IPS-20b (cell line): ENCODE measurements around the gene MEF2C.

Experiments used
- H3K27ac ChIP-seq: one replicate; pipeline ENCODE4 v1.5.1; 2013; ENCODE audit warnings: low read length
- H3K27me3 ChIP-seq: 2 replicates; pipeline ENCODE4 v1.6.1; 2013; ENCODE audit warnings: mild to moderate bottlenecking, low read length, inconsistent platforms; ENCODE audit not compliant: insufficient read depth
- H3K36me3 ChIP-seq: 2 replicates; pipeline ENCODE4 v1.6.1; 2013; ENCODE audit warnings: low read depth, mild to moderate bottlenecking, inconsistent platforms, low read length, moderate library complexity; ENCODE audit not compliant: insufficient read depth
- H3K4me1 ChIP-seq: 2 replicates; pipeline ENCODE4 v1.6.1; 2013; ENCODE audit warnings: mild to moderate bottlenecking, control low read depth, inconsistent platforms, low read length, moderate library complexity; ENCODE audit not compliant: insufficient read depth
- H3K4me3 ChIP-seq: 2 replicates; pipeline ENCODE4 v1.5.1; 2013; ENCODE audit warnings: mild to moderate bottlenecking, low read length, inconsistent platforms
- H3K9ac ChIP-seq: 2 replicates; pipeline ENCODE4 v1.6.1; 2013; ENCODE audit warnings: low read depth, mild to moderate bottlenecking, inconsistent platforms, low read length, moderate library complexity
- H3K9me3 ChIP-seq: 2 replicates; pipeline ENCODE4 v1.6.1; 2013; ENCODE audit warnings: mild to moderate bottlenecking, low read depth, low read length, inconsistent platforms; ENCODE audit not compliant: insufficient read depth

The MEF2C gene

DNA sequence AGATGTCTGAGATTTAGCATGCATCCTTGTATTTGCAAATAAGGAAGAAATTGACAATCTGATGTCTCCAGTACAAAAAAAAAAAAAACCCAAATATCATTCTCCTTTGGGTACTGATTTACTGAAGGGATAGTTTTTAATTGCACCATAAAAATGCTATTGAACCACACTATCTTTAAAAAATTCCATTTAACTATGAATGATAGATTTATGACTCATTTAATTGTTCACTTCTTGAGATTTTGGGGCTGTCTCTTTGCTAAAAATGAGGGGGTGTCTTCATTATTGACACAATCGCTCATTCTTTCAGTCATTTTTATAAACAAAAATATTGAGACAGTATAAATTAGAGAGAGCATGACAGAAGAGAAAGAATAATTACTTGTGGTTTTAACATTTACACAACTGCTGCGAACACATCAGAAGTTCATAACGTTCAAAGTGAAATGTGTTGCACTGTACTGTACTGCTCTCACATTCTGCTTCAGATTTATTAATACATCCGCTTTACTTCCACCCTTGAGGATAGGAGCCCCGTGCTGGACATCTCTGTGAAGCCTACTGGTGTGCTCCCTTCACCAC is 142.3 kb downstream of the MEF2C start:
- Histone ChIP-seq H3K36me3 (no peaks in the 10 kb centered on the region), H3K27me3 (no peaks in the 10 kb centered on the region), H3K9ac (no peak overlapping the region), H3K4me1 (no peaks in the 10 kb centered on the region), H3K27ac (no peak overlapping the region), H3K4me3 (no peak overlapping the region), H3K9me3 (no peaks in the 10 kb centered on the region)

DNA sequence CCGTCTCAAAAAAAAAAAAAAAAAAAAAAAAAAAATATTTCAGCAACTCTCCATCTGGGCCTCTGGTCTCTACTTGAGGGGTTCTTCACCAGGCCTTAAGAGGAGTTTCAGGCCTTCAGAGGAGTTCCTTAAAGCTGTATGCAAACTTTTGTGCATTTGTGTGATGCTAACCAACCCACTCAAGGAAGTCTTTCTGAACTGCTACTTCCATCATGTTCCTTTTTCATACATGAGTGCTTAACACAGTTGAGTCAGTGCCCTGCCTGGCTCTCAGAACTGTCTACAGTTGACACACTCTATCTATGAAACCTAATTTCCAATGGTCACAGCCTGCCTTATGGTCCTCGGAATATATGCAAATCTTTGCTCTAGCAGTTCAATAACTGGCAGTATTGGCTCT is 146.5 kb downstream of the MEF2C start:
- Histone ChIP-seq H3K27ac (no peak overlapping the region), H3K9ac (no peak overlapping the region), H3K4me3 (no peak overlapping the region), H3K9me3 (no peaks in the 10 kb centered on the region), H3K4me1 (no peaks in the 10 kb centered on the region), H3K36me3 (no peaks in the 10 kb centered on the region), H3K27me3 (no peaks in the 10 kb centered on the region)

DNA sequence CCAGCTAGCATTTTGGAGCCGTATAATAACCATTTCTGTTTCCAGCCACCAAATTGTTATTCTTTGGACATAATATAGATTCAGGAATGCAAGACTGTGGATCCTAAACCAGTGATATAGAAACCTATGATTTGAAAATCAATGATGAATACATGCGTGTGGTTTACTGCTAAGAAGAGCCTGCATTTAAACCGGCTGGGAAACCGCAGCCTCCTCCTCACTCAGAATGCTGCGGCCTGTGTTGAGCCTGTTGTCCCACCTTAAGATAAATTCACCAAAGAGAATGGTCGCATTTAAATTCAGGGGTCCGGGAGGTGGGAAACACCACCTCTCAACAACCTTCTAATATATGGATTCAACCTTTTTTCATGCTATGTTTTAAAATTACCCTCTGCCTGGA is 148.0 kb downstream of the MEF2C start:
- no peak overlapping the region for H3K27ac ChIP-seq
- H3K27me3 ChIP-seq: no peaks in the 10 kb centered on the region
- H3K4me3 ChIP-seq: no peak overlapping the region
- H3K36me3 ChIP-seq: no peaks in the 10 kb centered on the region
- H3K9ac ChIP-seq: no peak overlapping the region
- H3K9me3 ChIP-seq: no peaks in the 10 kb centered on the region
- H3K4me1 ChIP-seq: peaks cover 4% of the 10 kb centered on the region; the same call in 1 of the 2 replicates

DNA sequence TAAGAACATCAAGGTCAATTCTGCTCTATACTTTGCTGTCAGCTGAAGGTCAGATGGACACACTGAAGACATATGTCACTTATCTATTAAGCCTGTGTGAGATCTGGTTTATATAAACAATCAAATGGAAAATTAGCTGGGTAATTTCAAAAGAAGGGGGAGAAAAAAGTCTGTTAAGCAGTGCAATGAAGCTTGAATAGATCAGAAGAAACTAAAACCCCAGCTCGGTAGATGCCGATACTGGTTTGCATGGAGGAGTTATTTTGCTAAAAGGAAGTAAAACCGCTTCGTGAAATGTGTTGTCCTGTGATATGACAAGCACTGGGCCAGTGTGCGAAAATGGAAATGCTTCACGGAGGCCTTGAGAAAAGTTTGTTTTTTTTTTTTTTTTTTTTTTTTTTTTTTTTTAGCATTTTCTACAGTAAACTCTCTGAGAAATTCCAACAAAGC is 148.8 kb downstream of the MEF2C start:
- Histone ChIP-seq H3K4me1 (peaks cover 5% of the 10 kb centered on the region; the same call in 1 of the 2 replicates), H3K9ac (no peak overlapping the region), H3K4me3 (no peak overlapping the region), H3K9me3 (no peaks in the 10 kb centered on the region), H3K36me3 (no peaks in the 10 kb centered on the region), H3K27me3 (no peaks in the 10 kb centered on the region), H3K27ac (no peak overlapping the region)

DNA sequence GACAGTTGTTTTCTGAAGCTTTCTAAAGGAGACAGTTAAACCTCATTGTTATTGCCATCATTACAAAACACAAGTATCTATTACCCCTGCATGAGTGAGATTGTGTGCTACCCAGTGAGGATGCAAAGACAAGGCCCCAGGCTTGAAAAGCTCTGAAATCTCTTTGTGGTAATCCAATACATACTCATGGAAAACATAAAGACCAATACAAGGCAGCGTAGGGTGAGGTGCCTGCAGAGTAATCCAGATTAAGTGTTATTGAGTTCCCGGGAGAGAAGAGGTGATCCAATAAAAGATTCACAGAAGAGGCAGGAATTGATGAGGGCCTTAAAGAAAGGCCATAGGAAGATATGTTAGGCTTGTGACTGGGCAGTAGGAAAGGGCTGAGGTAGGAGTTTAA is 150.1 kb downstream of the MEF2C start:
- Histone ChIP-seq H3K9ac (no peak overlapping the region), H3K4me3 (no peak overlapping the region), H3K9me3 (no peaks in the 10 kb centered on the region), H3K27ac (no peak overlapping the region), H3K27me3 (no peaks in the 10 kb centered on the region), H3K4me1 (peaks cover 5% of the 10 kb centered on the region; the same call in 1 of the 2 replicates), H3K36me3 (no peaks in the 10 kb centered on the region)

DNA sequence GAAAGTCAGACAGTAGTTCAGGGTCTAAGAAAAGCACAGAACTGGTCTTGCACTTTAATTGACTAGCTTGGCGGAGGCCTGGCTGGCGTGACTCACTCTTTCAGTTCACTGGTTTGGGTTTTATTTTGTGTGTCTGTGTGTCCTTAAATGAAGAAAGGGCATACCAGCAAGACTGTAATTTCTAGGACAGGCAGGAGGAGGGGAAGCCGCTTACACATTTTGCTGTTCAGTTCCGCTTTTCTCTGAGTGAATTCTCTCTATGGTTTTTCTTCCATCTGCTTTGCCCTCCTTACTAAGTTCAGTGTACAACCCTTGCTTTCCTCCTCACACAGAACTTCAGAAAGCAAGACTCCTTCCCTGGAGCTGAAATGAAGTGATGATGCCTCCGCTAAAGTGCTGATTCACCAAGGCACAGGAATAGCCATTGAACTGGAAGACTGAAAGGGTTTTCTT is 150.8 kb downstream of the MEF2C start:
- Histone ChIP-seq H3K4me3 (no peak overlapping the region), H3K27ac (no peak overlapping the region), H3K9ac (no peak overlapping the region), H3K4me1 (peaks cover 5% of the 10 kb centered on the region; the same call in 1 of the 2 replicates), H3K36me3 (no peaks in the 10 kb centered on the region), H3K9me3 (no peaks in the 10 kb centered on the region), H3K27me3 (no peaks in the 10 kb centered on the region)

DNA sequence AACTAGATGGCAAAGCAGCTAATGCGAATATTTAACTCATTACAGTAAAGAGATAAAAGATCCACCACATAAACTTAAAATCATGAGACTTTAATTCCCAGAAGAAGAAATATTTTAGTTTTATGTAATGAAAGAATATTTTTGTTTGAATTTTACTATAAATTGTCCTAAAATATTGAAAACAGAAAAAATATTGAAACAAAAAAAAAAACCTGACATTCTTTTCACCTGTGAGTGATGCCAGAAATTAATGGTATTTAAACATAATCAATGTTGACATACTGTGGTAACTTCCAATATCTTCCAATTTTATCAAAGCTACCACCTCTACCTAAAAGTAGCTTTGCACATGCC is 153.2 kb downstream of the MEF2C start:
- H3K4me1 ChIP-seq: peaks cover 5% of the 10 kb centered on the region; the same call in 1 of the 2 replicates
- H3K9ac ChIP-seq: no peak overlapping the region

DNA sequence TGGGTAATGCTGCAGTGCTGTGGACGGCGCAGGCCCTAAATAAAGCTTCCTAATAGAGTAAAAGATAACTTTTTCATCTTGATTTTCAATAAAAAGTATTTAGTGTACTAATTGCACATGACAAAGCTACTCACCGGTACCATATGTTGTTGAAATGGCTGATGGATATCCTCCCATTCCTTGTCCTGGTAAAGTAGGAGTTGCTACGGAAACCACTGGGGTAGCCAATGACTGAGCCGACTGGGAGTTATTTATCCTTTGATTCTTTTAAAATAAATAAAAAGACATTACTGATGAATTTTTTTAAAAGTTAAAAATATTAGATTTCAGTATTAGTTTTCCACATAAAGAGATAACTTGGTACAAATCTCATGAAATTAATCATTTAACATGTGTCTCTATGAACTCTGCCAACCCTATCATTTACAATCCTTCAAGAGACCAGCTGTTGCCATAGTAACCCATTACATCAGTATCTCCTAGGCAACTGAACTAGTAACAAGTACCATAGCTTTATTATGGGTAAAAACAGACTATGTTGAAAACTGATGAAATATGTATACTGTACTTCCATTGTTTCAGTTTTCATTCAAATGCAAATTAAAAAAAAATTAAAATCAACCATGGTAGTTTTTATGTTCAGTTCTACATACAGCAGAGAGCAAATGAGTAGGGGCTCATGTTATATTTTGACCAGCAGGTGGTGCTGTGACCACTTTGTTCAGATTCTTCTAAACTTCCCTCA is 153.7 kb downstream of the MEF2C start:
- H3K4me3 ChIP-seq: no peak overlapping the region
- no peaks in the 10 kb centered on the region for H3K36me3 ChIP-seq
- H3K9ac ChIP-seq: no peak overlapping the region
- H3K27me3 ChIP-seq: no peaks in the 10 kb centered on the region
- no peaks in the 10 kb centered on the region for H3K9me3 ChIP-seq
- H3K27ac ChIP-seq: no peak overlapping the region
- H3K4me1 ChIP-seq: peaks cover 5% of the 10 kb centered on the region; the same call in 1 of the 2 replicates

More for the DNA sequence above, 153.2 kb downstream of the MEF2C start:
- Histone ChIP-seq H3K9me3 (no peaks in the 10 kb centered on the region), H3K27me3 (no peaks in the 10 kb centered on the region), H3K36me3 (no peaks in the 10 kb centered on the region), H3K27ac (no peak overlapping the region), H3K4me3 (no peak overlapping the region)

DNA sequence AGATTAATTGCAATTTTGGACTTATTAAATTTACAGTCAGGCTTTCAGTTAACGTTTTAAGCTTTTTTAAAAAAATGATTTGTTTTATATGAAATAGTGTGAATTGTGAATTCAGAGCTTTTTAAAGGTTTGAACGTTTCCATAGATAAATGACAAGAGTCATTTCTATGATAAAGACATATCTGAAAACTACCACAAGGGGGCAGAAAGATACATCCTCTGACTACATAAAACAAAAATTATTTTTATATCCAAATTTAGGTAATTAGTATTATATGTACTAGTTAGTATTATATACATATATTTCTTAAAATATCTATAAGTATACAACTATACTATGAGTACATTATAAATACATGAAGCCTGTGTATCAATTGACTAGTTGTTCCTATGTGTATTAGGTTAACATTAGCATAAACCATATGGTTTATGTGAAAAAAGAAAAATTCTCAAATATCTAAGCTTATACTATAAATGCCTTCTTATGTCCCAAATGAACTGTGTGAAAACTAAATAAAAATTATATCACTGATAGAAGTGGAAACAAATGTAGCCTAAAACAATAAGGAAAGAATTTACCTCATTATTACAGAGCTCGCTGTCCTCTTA is 155.2 kb downstream of the MEF2C start:
- no peaks in the 10 kb centered on the region for H3K36me3 ChIP-seq
- H3K27ac ChIP-seq: no peak overlapping the region
- no peaks in the 10 kb centered on the region for H3K9me3 ChIP-seq
- H3K9ac ChIP-seq: no peak overlapping the region
- H3K4me3 ChIP-seq: no peak overlapping the region
- H3K27me3 ChIP-seq: peaks cover 7% of the 10 kb centered on the region; the same call in 1 of the 2 replicates
- H3K4me1 ChIP-seq: peaks cover 5% of the 10 kb centered on the region; the same call in 1 of the 2 replicates

DNA sequence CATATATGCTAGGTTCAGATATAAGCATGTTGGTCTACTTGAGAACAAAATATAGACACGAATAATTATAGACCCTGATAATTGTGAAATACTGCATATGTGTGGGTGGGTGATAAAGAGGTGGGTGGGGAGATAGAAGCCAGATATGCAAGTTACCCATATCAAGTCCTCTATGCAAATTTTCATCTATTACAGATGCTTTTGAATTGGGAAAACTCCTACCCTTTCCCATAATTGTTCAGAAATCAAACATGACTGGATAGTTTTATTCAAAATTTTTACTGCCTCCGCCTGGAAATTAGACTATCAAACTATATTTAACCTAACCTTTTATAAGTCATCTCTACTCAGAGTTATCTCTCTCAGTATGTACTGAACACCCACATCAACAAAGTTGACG is 157.5 kb downstream of the MEF2C start:
- peaks cover 11% of the 10 kb centered on the region; the same call in 1 of the 2 replicates for H3K4me1 ChIP-seq
- no peak overlapping the region for H3K4me3 ChIP-seq
- H3K27ac ChIP-seq: no peak overlapping the region
- no peak overlapping the region for H3K9ac ChIP-seq
- H3K9me3 ChIP-seq: no peaks in the 10 kb centered on the region
- no peaks in the 10 kb centered on the region for H3K36me3 ChIP-seq
- peaks cover 9% of the 10 kb centered on the region; the same call in 1 of the 2 replicates for H3K27me3 ChIP-seq

DNA sequence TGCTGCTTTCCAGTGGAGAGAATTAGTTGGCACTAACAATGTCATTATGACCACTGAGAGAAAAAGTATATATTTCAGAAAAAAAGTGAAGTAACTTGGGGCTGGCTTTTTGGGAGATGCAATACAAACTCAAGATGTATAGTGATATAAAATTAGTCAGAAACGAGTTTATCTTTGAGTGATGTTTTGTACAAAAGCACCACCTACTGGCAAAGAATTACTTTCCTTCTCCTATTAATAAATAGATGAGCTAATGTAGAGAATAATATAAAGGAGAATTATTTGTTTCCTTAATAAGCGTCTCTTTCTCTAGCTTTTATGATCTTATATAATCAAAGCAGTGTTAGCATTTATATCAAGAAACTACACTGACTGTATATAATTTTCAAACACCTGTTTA is 158.8 kb downstream of the MEF2C start:
- H3K9me3 ChIP-seq: no peaks in the 10 kb centered on the region
- no peaks in the 10 kb centered on the region for H3K36me3 ChIP-seq
- peaks cover 5% of the 10 kb centered on the region; the same call in 1 of the 2 replicates for H3K4me1 ChIP-seq
- H3K4me3 ChIP-seq: no peak overlapping the region
- H3K27me3 ChIP-seq: peaks cover 9% of the 10 kb centered on the region; the same call in 1 of the 2 replicates
- H3K9ac ChIP-seq: no peak overlapping the region
- no peak overlapping the region for H3K27ac ChIP-seq
